ENCODE results near the gene ZNF264.
A peak's percentile ranks its signal among the peaks of the same experiment; 100 is the strongest.

The ZNF264 gene

DNA sequence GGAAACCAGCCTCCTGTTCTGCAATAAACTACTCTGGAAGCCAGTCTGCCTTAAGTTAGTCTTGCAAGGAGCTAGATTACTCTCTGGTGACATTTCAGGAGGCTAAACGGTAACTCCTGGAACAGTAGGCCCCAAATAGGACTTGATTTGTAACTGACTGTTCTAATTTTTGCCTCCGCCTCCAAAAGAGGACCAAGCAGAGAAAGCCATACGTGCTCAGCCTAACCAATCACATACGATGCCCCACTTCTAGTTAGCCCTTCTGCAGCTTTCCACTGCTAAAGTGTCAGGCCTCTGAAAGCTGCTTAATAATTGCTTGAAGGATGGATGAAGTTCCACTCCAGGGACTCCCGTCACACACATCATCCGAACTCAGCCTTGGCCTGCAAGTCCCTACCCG lies 49.9 kb downstream of the ZNF264 start:
- no peaks in the 10 kb centered on the region for H3K9me3 ChIP-seq (ENCODE audit: insufficient read depth, low read depth, low read length)
- H3K9ac ChIP-seq (ENCODE audit: low read depth, low read length, poor library complexity, severe bottlenecking) = peak overlapping the region; percentile 89
- no peak for TF ChIP-seq EZH2phosphoT487 (IDR thresholded peaks at IDR 0.05; ENCODE audit: borderline replicate concordance)
- TF ChIP-seq, protein P1, sequence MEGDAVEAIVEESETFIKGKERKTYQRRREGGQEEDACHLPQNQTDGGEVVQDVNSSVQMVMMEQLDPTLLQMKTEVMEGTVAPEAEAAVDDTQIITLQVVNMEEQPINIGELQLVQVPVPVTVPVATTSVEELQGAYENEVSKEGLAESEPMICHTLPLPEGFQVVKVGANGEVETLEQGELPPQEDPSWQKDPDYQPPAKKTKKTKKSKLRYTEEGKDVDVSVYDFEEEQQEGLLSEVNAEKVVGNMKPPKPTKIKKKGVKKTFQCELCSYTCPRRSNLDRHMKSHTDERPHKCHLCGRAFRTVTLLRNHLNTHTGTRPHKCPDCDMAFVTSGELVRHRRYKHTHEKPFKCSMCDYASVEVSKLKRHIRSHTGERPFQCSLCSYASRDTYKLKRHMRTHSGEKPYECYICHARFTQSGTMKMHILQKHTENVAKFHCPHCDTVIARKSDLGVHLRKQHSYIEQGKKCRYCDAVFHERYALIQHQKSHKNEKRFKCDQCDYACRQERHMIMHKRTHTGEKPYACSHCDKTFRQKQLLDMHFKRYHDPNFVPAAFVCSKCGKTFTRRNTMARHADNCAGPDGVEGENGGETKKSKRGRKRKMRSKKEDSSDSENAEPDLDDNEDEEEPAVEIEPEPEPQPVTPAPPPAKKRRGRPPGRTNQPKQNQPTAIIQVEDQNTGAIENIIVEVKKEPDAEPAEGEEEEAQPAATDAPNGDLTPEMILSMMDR (conservative IDR thresholded peaks at IDR 0.05; ENCODE audit: low read length) = no peak
- peak overlapping the region; percentile 87 for H3K4me3 ChIP-seq (ENCODE audit: low read length, poor library complexity, severe bottlenecking)
- no peaks in the 10 kb centered on the region for H3K27me3 ChIP-seq (ENCODE audit: insufficient read depth, low read length, poor library complexity, severe bottlenecking)
- peak overlapping the region; percentile 96 for H3K4me2 ChIP-seq (ENCODE audit: low read depth, low read length, poor library complexity, severe bottlenecking)
- H2AFZ ChIP-seq (ENCODE audit: low read length) = peak overlapping the region; percentile 100
- no peaks in the 10 kb centered on the region for H3F3A ChIP-seq (ENCODE audit: low read depth)
- H4K20me1 ChIP-seq (ENCODE audit: insufficient read depth, low read length, poor library complexity, severe bottlenecking) = no peaks in the 10 kb centered on the region
- H3K79me2 ChIP-seq (ENCODE audit: insufficient read depth, low read length) = peaks cover 40% of the 10 kb centered on the region
- no peaks in the 10 kb centered on the region for H3K9me2 ChIP-seq (replicated peaks; ENCODE audit: low read depth, low read length)
- H3K4me1 ChIP-seq (ENCODE audit: insufficient read depth, low read length, poor library complexity, severe bottlenecking) = peaks cover 23% of the 10 kb centered on the region
- peaks cover 3% of the 10 kb centered on the region; the same call in 1 of the 2 replicates for H3K36me3 ChIP-seq (ENCODE audit: insufficient read depth, low read length)

DNA sequence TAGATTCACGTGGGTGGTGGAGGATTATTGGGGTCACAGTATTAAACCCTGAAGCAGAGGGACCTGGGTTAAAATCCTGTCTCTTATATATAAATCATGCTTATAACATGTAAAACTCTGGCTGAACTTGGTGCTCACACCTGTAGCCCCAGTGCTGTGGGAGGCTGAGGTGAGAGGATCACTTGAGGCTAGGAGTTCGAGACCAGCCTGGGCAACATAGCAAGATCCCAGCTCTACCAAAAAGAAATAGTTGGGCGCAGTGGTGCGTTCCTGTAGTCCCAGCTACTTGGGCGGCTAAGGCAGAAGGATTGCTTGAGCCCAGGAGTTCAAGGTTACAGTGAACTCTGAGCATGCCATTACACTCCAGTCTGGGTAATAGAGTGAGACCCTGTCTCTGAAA lies 51.5 kb downstream of the ZNF264 start:
- Histone ChIP-seq H4K20me1 (ENCODE audit: insufficient read depth, low read length, poor library complexity, severe bottlenecking) (no peaks in the 10 kb centered on the region), H3K4me2 (ENCODE audit: low read depth, low read length, poor library complexity, severe bottlenecking) (peak overlapping the region; percentile 96), H3K4me3 (ENCODE audit: low read length, poor library complexity, severe bottlenecking) (peak overlapping the region; percentile 87), H3K4me1 (ENCODE audit: insufficient read depth, low read length, poor library complexity, severe bottlenecking) (peaks cover 23% of the 10 kb centered on the region), H2AFZ (ENCODE audit: low read length) (no peak overlapping the region), H3K79me2 (ENCODE audit: insufficient read depth, low read length) (peaks cover 40% of the 10 kb centered on the region), H3K9me2 (replicated peaks; ENCODE audit: low read depth, low read length) (no peaks in the 10 kb centered on the region), H3K9ac (ENCODE audit: low read depth, low read length, poor library complexity, severe bottlenecking) (peak overlapping the region; percentile 89), H3K9me3 (ENCODE audit: insufficient read depth, low read depth, low read length) (no peaks in the 10 kb centered on the region), H3K36me3 (ENCODE audit: insufficient read depth, low read length) (peaks cover 3% of the 10 kb centered on the region; the same call in 1 of the 2 replicates), H3F3A (ENCODE audit: low read depth) (no peaks in the 10 kb centered on the region), H3K27me3 (ENCODE audit: insufficient read depth, low read length, poor library complexity, severe bottlenecking) (no peaks in the 10 kb centered on the region)
- no peak for TF ChIP-seq EZH2phosphoT487 (IDR thresholded peaks at IDR 0.05; ENCODE audit: borderline replicate concordance)
- TF ChIP-seq, protein P1 (conservative IDR thresholded peaks at IDR 0.05; ENCODE audit: low read length) = no peak

DNA sequence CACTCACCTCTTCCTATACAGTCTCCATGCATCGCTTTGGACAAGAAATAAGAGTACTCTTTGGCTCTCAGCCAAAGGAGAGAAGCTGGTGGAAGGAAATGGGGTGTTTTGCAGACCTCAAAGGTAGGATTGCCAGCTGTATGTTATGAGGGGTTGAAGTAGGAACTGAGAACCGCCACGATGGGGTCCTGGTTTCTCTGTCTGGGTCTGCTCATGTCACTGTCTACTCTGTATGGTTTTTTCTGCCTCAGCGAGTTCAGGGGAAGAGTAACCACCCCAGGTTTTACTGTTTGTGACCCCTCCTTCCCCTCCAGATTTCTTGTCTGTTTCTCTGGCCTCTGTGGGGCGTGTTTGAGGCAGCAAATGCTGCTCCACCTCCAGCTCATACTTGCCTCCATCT lies 53.2 kb downstream of the ZNF264 start:
- H3K36me3 ChIP-seq (ENCODE audit: insufficient read depth, low read length) = peaks cover 14% of the 10 kb centered on the region; the same call in 1 of the 2 replicates
- H4K20me1 ChIP-seq (ENCODE audit: insufficient read depth, low read length, poor library complexity, severe bottlenecking) = no peaks in the 10 kb centered on the region
- no peaks in the 10 kb centered on the region for H3K9me3 ChIP-seq (ENCODE audit: insufficient read depth, low read depth, low read length)
- H3K4me2 ChIP-seq (ENCODE audit: low read depth, low read length, poor library complexity, severe bottlenecking) = peak overlapping the region; percentile 24
- no peaks in the 10 kb centered on the region for H3F3A ChIP-seq (ENCODE audit: low read depth)
- no peaks in the 10 kb centered on the region for H3K27me3 ChIP-seq (ENCODE audit: insufficient read depth, low read length, poor library complexity, severe bottlenecking)
- no peak for TF ChIP-seq EZH2phosphoT487 (IDR thresholded peaks at IDR 0.05; ENCODE audit: borderline replicate concordance)
- TF ChIP-seq, protein P1 (conservative IDR thresholded peaks at IDR 0.05; ENCODE audit: low read length) = no peak
- peaks cover 23% of the 10 kb centered on the region for H3K4me1 ChIP-seq (ENCODE audit: insufficient read depth, low read length, poor library complexity, severe bottlenecking)
- no peaks in the 10 kb centered on the region for H3K9me2 ChIP-seq (replicated peaks; ENCODE audit: low read depth, low read length)
- no peak overlapping the region for H3K4me3 ChIP-seq (ENCODE audit: low read length, poor library complexity, severe bottlenecking)
- no peak overlapping the region for H2AFZ ChIP-seq (ENCODE audit: low read length)
- H3K79me2 ChIP-seq (ENCODE audit: insufficient read depth, low read length) = peaks cover 40% of the 10 kb centered on the region
- H3K9ac ChIP-seq (ENCODE audit: low read depth, low read length, poor library complexity, severe bottlenecking) = no peak overlapping the region

All from Loucy (cell line).